VCaP (cell line): ENCODE results near the gene PHTF2.

Experiments
- H3K27ac ChIP-seq: fragments of 450-650 bp; 2 replicates; pipeline ENCODE4 v1.5.1; 2017
- CTCF ChIP-seq: fragments of 450-650 bp; conservative IDR thresholded peaks from 2 replicates; pipeline ENCODE4 v1.5.1; 2017; ENCODE audit warnings: mild to moderate bottlenecking, moderate library complexity

Gene PHTF2

GRCh38 chr7:77806425-77806824 lies 7.9 kb downstream of the PHTF2 start:
- TF ChIP-seq CTCF = no peak
- H3K27ac ChIP-seq = no peak overlapping the region

- no peak overlapping the region for H3K27ac ChIP-seq
- no peak for TF ChIP-seq CTCF
These were observed 9.9 kb downstream of the PHTF2 start for GRCh38 chr7:77808517-77808916.

DNA sequence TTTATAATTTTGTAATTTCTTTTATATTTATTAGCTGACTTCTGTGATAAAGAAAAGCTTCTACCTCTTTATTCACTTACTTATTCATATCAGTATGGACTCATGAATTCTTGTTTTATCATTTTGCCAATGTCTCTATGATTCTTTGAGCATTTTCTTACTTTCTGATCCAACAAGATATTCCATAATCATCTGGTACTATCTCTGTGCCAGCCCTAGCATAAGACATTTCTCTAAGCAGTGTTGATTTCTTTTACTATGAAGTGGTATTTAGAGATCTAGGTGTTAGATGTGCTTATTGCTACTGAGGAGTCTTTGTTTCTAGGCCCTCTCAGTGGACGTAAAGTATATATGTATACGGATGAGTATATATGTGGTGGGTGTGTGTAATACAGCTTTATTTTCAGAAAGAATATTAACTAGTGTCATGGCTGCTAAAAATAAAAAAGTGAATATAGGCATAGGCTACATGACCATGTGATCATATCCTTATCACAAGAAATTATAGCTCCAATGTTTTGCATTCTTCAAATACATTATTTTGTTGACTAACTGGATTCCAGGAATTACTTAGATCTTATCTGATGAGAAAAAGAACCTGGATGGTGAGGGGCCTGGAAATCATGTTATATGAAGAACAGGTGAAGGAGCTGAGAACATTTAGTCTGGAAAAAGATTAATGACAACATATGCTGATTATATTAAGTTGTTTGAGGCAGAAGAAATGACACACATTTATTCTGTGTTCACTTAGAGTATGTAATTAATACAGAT lies 13.1 kb downstream of the PHTF2 start:
- no peak for TF ChIP-seq CTCF

DNA sequence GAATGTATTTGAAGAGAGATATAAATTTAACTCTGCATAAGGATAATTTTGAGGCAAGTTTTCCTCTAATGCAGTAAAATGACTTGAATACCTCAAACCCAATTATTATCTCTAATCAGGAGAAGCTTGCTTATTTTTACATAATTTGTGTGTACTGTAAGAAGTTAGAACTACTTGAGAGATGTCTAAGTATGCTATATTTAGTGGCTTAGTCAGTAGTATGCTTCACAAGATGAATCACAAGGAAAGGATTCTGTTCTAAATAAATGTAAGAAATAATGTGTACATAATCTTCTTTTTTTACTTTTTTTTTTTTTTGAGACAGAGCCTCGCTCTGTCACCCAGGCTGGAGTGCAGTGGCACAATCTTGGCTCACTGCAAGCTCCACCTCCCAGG lies 13.7 kb downstream of the PHTF2 start:
- TF ChIP-seq CTCF = no peak
- no peak overlapping the region for H3K27ac ChIP-seq

More for the DNA sequence above, 13.1 kb downstream of the PHTF2 start:
- H3K27ac ChIP-seq = no peak overlapping the region

DNA sequence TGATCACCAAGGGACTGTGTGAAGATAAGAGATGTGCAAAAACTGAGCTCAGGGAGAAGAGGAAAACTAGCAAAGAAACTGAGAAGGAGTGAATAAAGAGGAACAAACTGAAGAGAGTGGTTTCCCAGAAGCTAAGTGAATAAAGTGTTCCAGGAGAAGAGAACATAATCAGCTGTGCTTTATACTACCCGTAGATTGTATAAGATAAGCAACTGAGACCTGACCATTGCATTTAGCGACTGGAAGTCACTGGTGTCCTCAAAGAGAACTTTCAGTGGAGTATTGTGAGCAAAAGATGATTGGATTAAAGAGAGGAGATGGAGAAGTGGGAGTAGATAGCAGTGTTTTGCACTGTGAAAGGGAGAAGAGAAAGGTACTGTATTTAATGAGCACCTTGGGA lies 14.6 kb downstream of the PHTF2 start:
- TF ChIP-seq CTCF = no peak
- no peak overlapping the region for H3K27ac ChIP-seq

GRCh38 chr7:77819021-77819420 lies 20.4 kb downstream of the PHTF2 start:
- TF ChIP-seq CTCF = no peak
- H3K27ac ChIP-seq = no peak overlapping the region

- no peak for TF ChIP-seq CTCF
- no peak overlapping the region for H3K27ac ChIP-seq
These were observed 22.4 kb downstream of the PHTF2 start for GRCh38 chr7:77820967-77821366.
